H1 (cell line): ENCODE data around the gene ADAMTSL2. TPM values are rescaled to one million over a fixed set of nuclear protein-coding genes. Genes with fewer than 3 reads are reported as not detected.

Experiments
- CTCF ChIA-PET: fragments of 300-600 bp; sonication (Branson Sonifier 250); formaldehyde crosslinking; loops from one replicate; lab custom pipeline; 2021; ENCODE audit not compliant: partially characterized antibody; lab: Charles Lee
- POLR2A ChIA-PET: fragments of 300-600 bp; sonication (Branson Sonifier 250); formaldehyde crosslinking; loops from one replicate; lab custom pipeline; 2021; ENCODE audit warnings: inconsistent platforms; ENCODE audit not compliant: partially characterized antibody; lab: Charles Lee
- DNase-seq, 2 experiments: peaks; one replicate each; pipeline versions ENCODE4 v3.0.0 to v3.0.0-alpha.2; 2010 to 2022; ENCODE audit warnings: low spot score in 2 of 2, low read depth in 1 of 2, mixed read lengths in 1 of 2
- FAIRE-seq: peaks from 2 replicates; lab custom pipeline; 2011; peaks lifted over from hg19 to GRCh38; lab: Jason Lieb, UNC
- H2AFZ ChIP-seq: 2 replicates; pipeline ENCODE4 v1.8.1; 2012; ENCODE audit warnings: low read length, inconsistent platforms
- H2AK5ac ChIP-seq: 2 replicates; pipeline ENCODE4 v1.6.1; 2013; ENCODE audit warnings: low read depth, low read length
- H2BK120ac ChIP-seq: replicated peaks from 2 replicates; pipeline ENCODE3; 2013; ENCODE audit warnings: low read depth, low read length, inconsistent platforms
- H2BK12ac ChIP-seq: 2 replicates; pipeline ENCODE4 v1.6.1; 2013; ENCODE audit warnings: low read depth, low read length
- H2BK15ac ChIP-seq: 2 replicates; pipeline ENCODE4 v1.6.1; 2013; ENCODE audit warnings: low read length
- H2BK20ac ChIP-seq: 2 replicates; pipeline ENCODE4 v1.6.1; 2013; ENCODE audit warnings: low read length
- H2BK5ac ChIP-seq: 2 replicates; pipeline ENCODE4 v1.6.1; 2013; ENCODE audit warnings: low read depth, low read length
- H3K14ac ChIP-seq: 2 replicates; pipeline ENCODE4 v1.6.1; 2013; ENCODE audit warnings: inconsistent platforms; ENCODE audit not compliant: insufficient read length
- H3K18ac ChIP-seq: 2 replicates; pipeline ENCODE4 v1.6.1; 2013; ENCODE audit warnings: low read length; ENCODE audit errors: extremely low read depth
- H3K23ac ChIP-seq: 2 replicates; pipeline ENCODE4 v1.6.1; 2013; ENCODE audit warnings: inconsistent platforms; ENCODE audit not compliant: insufficient read length
- H3K23me2 ChIP-seq: 2 replicates; pipeline ENCODE4 v1.6.1; 2013; ENCODE audit warnings: low read depth, low read length
- H3K27ac ChIP-seq: 2 replicates; pipeline ENCODE4 v1.6.1; 2011; ENCODE audit warnings: low read depth, low read length, inconsistent platforms
- H3K27me3 ChIP-seq, 4 experiments: replicated peaks in 1 of 4; 1 replicate in 1 of 4; 2 replicates in 3 of 4; pipeline versions ENCODE4 v1.6.1 to v1.8.1; 2011 to 2013; ENCODE audit warnings: low read length in 3 of 4, mild to moderate bottlenecking in 3 of 4, inconsistent platforms in 2 of 4, mixed read lengths in 2 of 4, moderate library complexity in 1 of 4; ENCODE audit not compliant: control insufficient read depth in 3 of 4, insufficient read depth in 3 of 4; ENCODE audit errors: extremely low read depth in 1 of 4
- H3K36me3 ChIP-seq, 4 experiments: 2 replicates each; pipeline versions ENCODE4 v1.6.1 to v1.8.1; 2011 to 2013; ENCODE audit warnings: mild to moderate bottlenecking in 4 of 4, low read length in 3 of 4, moderate library complexity in 2 of 4, control low read depth in 1 of 4, inconsistent platforms in 1 of 4; ENCODE audit not compliant: insufficient read depth in 4 of 4, control insufficient read depth in 2 of 4
- H3K4ac ChIP-seq: replicated peaks from 2 replicates; pipeline ENCODE3; 2013; ENCODE audit warnings: low read length, low read depth, mixed read lengths, inconsistent platforms; ENCODE audit not compliant: insufficient read length
- H3K4me1 ChIP-seq, 4 experiments: replicated peaks in 1 of 4; 1 replicate in 1 of 4; 2 replicates in 3 of 4; pipeline versions ENCODE4 v1.6.1 to v1.8.1; 2011 to 2013; ENCODE audit warnings: low read length in 3 of 4, inconsistent platforms in 2 of 4, mixed read lengths in 1 of 4; ENCODE audit not compliant: insufficient read depth in 4 of 4, control insufficient read depth in 3 of 4
- H3K4me2 ChIP-seq, 2 experiments: 2 replicates each; pipeline versions ENCODE4 v1.6.1 to v1.8.1; 2011 to 2013; ENCODE audit warnings: low read depth in 2 of 2, low read length in 2 of 2, control low read depth in 1 of 2, inconsistent platforms in 1 of 2, mild to moderate bottlenecking in 1 of 2; ENCODE audit not compliant: insufficient read depth in 1 of 2
- H3K4me3 ChIP-seq, 4 experiments: fragments of 200-600, 300-600 bp in 1 of 4; sonication (generic), shearing (Covaris generic), sonication (Bioruptor Twin) in 1 of 4; 2 replicates each; pipeline versions ENCODE4 v1.5.1 to v1.8.1; 2011 to 2016; ENCODE audit warnings: low read length in 4 of 4, low read depth in 3 of 4, control low read depth in 2 of 4, inconsistent platforms in 2 of 4, mild to moderate bottlenecking in 2 of 4, mixed read lengths in 1 of 4, moderate library complexity in 1 of 4; ENCODE audit not compliant: insufficient read depth in 2 of 4; ENCODE audit errors: extremely low read depth in 1 of 4
- H3K56ac ChIP-seq: replicated peaks from 2 replicates; pipeline ENCODE3; 2013; ENCODE audit warnings: low read depth, mild to moderate bottlenecking, mixed read lengths, low read length, inconsistent platforms; ENCODE audit not compliant: insufficient read length
- H3K79me1 ChIP-seq: 2 replicates; pipeline ENCODE4 v1.6.1; 2013; ENCODE audit warnings: low read depth, low read length, control low read depth
- H3K79me2 ChIP-seq, 2 experiments: 2 replicates each; pipeline versions ENCODE4 v1.6.1 to v1.8.1; 2012 to 2013; ENCODE audit warnings: low read length in 2 of 2, mild to moderate bottlenecking in 2 of 2, inconsistent platforms in 1 of 2; ENCODE audit not compliant: insufficient read depth in 2 of 2, control insufficient read depth in 1 of 2
- H3K9ac ChIP-seq, 4 experiments: replicated peaks in 1 of 4; 1 replicate in 1 of 4; 2 replicates in 3 of 4; pipeline versions ENCODE4 v1.6.1 to v1.8.1; 2011 to 2013; ENCODE audit warnings: low read depth in 3 of 4, low read length in 3 of 4, control low read depth in 2 of 4, mild to moderate bottlenecking in 2 of 4, moderate library complexity in 2 of 4, inconsistent platforms in 1 of 4; ENCODE audit errors: extremely low read depth in 1 of 4
- H3K9me3 ChIP-seq, 2 experiments: 2 replicates each; pipeline versions ENCODE4 v1.6.1 to v1.8.1; 2012 to 2013; ENCODE audit warnings: mild to moderate bottlenecking in 2 of 2, moderate library complexity in 2 of 2, control low read depth in 1 of 2, inconsistent platforms in 1 of 2, low read depth in 1 of 2, low read length in 1 of 2, mixed read lengths in 1 of 2; ENCODE audit not compliant: insufficient read depth in 2 of 2
- H4K20me1 ChIP-seq, 2 experiments: replicated peaks in 1 of 2; 2 replicates each; pipeline versions ENCODE3 to v1.8.1; 2011 to 2013; ENCODE audit warnings: inconsistent platforms in 2 of 2, low read length in 2 of 2, mild to moderate bottlenecking in 1 of 2; ENCODE audit not compliant: insufficient read depth in 2 of 2, control insufficient read depth in 1 of 2
- H4K5ac ChIP-seq: 2 replicates; pipeline ENCODE4 v1.6.1; 2013; ENCODE audit warnings: low read length, low read depth, mixed read lengths, inconsistent platforms; ENCODE audit not compliant: insufficient read length
- H4K8ac ChIP-seq: 2 replicates; pipeline ENCODE4 v1.8.0; 2013; ENCODE audit warnings: mild to moderate bottlenecking, moderate library complexity, low read length, inconsistent platforms; ENCODE audit not compliant: insufficient read depth; ENCODE audit errors: extremely low read depth
- H4K91ac ChIP-seq: replicated peaks from 2 replicates; pipeline ENCODE3; 2013; ENCODE audit warnings: low read length, mixed read lengths, inconsistent platforms; ENCODE audit not compliant: insufficient read length
- CBX8 ChIP-seq: fragments of 300-800, 300-1000 bp; sonication (generic); IDR thresholded peaks from 2 replicates; pipeline ENCODE4 v1.7.1; 2016; ENCODE audit warnings: low read depth, low read length, borderline replicate concordance
- CHD1 ChIP-seq: IDR thresholded peaks from 2 replicates; pipeline ENCODE4 v1.6.1; 2012; ENCODE audit warnings: low read depth, low read length, improper control_type of control experiment
- HDAC2 ChIP-seq, 2 experiments: fragments of 300-600 bp in 1 of 2; sonication (generic) in 1 of 2; IDR thresholded peaks; 2 replicates each; pipeline ENCODE4 v1.6.1; 2011 to 2012; ENCODE audit warnings: low read depth in 2 of 2, low read length in 2 of 2, mild to moderate bottlenecking in 2 of 2, moderate library complexity in 2 of 2, borderline replicate concordance in 1 of 2, inconsistent platforms in 1 of 2
- HDAC6 ChIP-seq: IDR thresholded peaks from one replicate; pipeline ENCODE4 v1.7.1; 2012; ENCODE audit warnings: low read depth, mild to moderate bottlenecking, inconsistent platforms, low read length, moderate library complexity
- YY1 ChIP-seq: IDR thresholded peaks from 2 replicates; pipeline ENCODE4 v1.6.1; 2011; ENCODE audit warnings: low read depth, mild to moderate bottlenecking, low read length
- WGBS, 2 experiments: shearing (Covaris generic) in 1 of 2; methylation state at CpG; one replicate each; pipeline versions ENCODE4 v1.1.6 to v1.1.7; 2013 to 2015; ENCODE audit warnings: low lambda C conversion rate in 2 of 2, mixed read lengths in 2 of 2, inconsistent platforms in 1 of 2, low coverage in 1 of 2, missing lambda C conversion rate in 1 of 2; ENCODE audit not compliant: insufficient replicate concordance in 2 of 2, insufficient coverage in 1 of 2, insufficient read length in 1 of 2; ENCODE audit errors: extremely low coverage in 1 of 2, missing lambda C conversion rate in 1 of 2; 5-methylcytosine and 5-hydroxymethylcytosine counted together
- polyA plus RNA-seq, 7 experiments: library from polyadenylated mRNA; depleted of rRNA in 3 of 7; stranded (reverse) in 5 of 7; unstranded in 2 of 7; fragments of >200 nt in 5 of 7; fragments of 200-250 nt in 2 of 7; gene quantifications; 1 replicate in 5 of 7; 2 replicates in 1 of 7; 4 replicates in 1 of 7; pipeline versions ENCODE4 v1.2.1 to v1.2.3, GENCODE V29; 2011 to 2013; ENCODE audit warnings: missing spikeins in 2 of 7, mixed read lengths in 2 of 7
- total RNA-seq: library from RNA; stranded (reverse); fragmentation: NEBNext Ultra II Directional; extraction: Animal tissue kit (Norgen Biotek cat#: 25700); gene quantifications from 2 replicates; pipeline ENCODE4 v1.2.1, GENCODE V29; 2021

The ADAMTSL2 gene
- total and polyA plus RNA-seq, 2 of the 8 experiments (the other 6 are each of a cell fraction or from before 2014, with no cell fraction given) = 0.74 to 0.76 TPM

GRCh38 chr9:133613432-133613831, 78.9 kb downstream of the ADAMTSL2 start:
- no peak overlapping the region for H2AFZ ChIP-seq
- H3K4me3 ChIP-seq = no peak overlapping the region
- H3K56ac ChIP-seq = no peak overlapping the region
- H3K79me2 ChIP-seq = no peaks in the 10 kb centered on the region
- no peak overlapping the region for H4K8ac ChIP-seq
- no peak overlapping the region for H2BK12ac ChIP-seq
- no peak overlapping the region for H2BK120ac ChIP-seq
- no peaks in the 10 kb centered on the region for H4K20me1 ChIP-seq
- no peak overlapping the region for H3K23ac ChIP-seq
- DNase-seq (no peak), FAIRE-seq (no peak)
- peaks cover 4 to 14% (median 7%) of the 10 kb centered on the region in 4 experiments for H3K27me3 ChIP-seq
- no peak overlapping the region for H3K27ac ChIP-seq
- no peak overlapping the region for H3K9ac ChIP-seq
- ChIA-PET CTCF (interaction anchor here (0.7 to 1.5 kb wide), 4 partner anchors 8 to 98 kb away, joined by 3 to 6 read pairs (median 4); no protein-coding TSS in a partner anchor), POLR2A (interaction anchor here (1.5 kb wide), 1 partner anchor 52 kb away, joined by 3 read pairs; no protein-coding TSS in a partner anchor)
- H4K91ac ChIP-seq = no peak overlapping the region
- H3K36me3 ChIP-seq = no peaks in the 10 kb centered on the region
- 87% methylated on average over 16 of the region's 16 CpGs; no CpG with 5 or more reads in 1 of the 2 experiments for WGBS, 2 experiments
- H2BK15ac ChIP-seq = no peak overlapping the region
- H2BK20ac ChIP-seq = no peak overlapping the region
- H3K18ac ChIP-seq = no peak overlapping the region
- H3K9me3 ChIP-seq = no peaks in the 10 kb centered on the region
- TF ChIP-seq YY1 (no peak), CHD1 (no peak), CBX8 (no peak), HDAC6 (no peak), HDAC2 (IDR thresholded peaks at IDR 0.05; ENCODE audit: borderline replicate concordance in 1 of 2, low read depth in 2 of 2, low read length in 2 of 2) (no peak)
- no peaks in the 10 kb centered on the region for H3K79me1 ChIP-seq
- H4K5ac ChIP-seq = no peak overlapping the region
- H2BK5ac ChIP-seq = no peak overlapping the region
- H3K4me1 ChIP-seq = peaks cover 0 to 3% (median 1%) of the 10 kb centered on the region in 4 experiments; a peak in 3 of 7 replicates
- H2AK5ac ChIP-seq = no peak overlapping the region
- H3K14ac ChIP-seq = no peak overlapping the region
- no peak overlapping the region for H3K4ac ChIP-seq
- H3K4me2 ChIP-seq = no peak overlapping the region
- H3K23me2 ChIP-seq = peaks cover 4% of the 10 kb centered on the region; the same call in 1 of the 2 replicates
